ENCODE measurements around the gene IQGAP2.

IQGAP2 gene

GRCh38 chr5:76617229-76617628 lies 214.1 kb downstream of the IQGAP2 start:
- DNase-seq, result no peak

DNA sequence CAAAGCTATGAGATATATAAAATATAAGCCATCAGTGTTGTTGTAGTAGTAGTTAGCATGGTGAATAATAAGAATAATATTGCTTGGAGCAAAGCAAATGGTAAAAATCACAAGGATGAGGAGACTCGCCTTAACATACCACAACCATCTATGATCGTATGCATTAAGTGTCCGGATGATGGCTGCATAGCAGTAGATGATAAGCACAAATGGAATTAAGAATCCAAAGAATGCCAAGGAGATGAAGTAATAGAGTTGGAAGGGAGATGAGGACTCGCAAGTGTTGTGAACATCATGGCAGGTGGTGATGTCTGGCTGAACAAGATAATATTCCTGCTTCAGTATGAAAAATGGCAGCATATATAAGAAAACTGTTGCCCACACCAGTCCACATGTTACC lies 214.6 kb downstream of the IQGAP2 start:
- no peak for DNase-seq

DNA sequence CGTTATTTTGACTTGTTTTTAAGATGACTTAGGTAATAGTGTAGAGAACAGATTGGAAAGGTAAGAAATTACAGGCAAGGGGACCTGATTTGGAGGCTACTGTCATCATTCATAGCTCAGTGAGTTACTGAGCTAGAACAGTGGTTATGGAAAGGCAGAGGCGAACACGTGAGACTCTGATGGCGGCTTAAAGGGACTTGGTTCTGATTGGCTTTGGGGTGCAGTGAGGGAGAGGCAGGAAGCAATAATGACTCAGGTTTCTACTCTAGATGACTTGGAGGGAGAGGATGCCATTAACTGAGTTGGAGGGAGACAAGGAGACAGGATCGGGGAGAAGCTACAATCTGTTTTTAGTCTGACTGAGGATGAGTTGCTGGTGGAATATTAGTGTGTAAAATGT lies 217.1 kb downstream of the IQGAP2 start:
- no peak for DNase-seq

DNA sequence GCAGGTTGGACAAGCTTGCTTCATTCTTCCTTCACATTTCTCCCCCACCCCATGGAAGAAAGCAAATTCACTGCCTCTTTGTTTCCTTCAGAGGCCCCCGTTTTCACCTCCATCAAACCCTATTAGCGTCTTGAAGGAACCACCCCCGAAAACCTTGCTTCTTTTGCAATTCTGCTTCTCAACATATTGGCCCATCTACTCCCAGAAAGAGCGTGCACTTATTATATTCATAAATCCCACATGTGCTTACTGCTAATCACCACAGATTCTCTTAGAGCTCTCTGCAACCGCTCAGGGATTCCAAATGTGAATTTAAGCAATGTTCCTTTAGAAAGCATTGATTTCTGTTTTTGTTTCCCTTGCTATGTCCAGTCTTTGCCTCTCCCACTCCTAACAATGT lies 219.0 kb downstream of the IQGAP2 start:
- DNase-seq, result no peak

- DNase-seq, result no peak
Observed at GRCh38 chr5:76622973-76623596, 220.0 kb downstream of the IQGAP2 start, which contains the start of gene F2RL2. Gene F2RL2, minus strand, starts transcription at chr5:76623403. Its CDS starts 173 bp downstream, at chr5:76623230.

- no peak for DNase-seq
Observed at GRCh38 chr5:76625087-76625815, 222.2 kb downstream of the IQGAP2 start.

- DNase-seq, result peak; percentile 4
Observed at GRCh38 chr5:76626738-76627137, 223.7 kb downstream of the IQGAP2 start.

DNA sequence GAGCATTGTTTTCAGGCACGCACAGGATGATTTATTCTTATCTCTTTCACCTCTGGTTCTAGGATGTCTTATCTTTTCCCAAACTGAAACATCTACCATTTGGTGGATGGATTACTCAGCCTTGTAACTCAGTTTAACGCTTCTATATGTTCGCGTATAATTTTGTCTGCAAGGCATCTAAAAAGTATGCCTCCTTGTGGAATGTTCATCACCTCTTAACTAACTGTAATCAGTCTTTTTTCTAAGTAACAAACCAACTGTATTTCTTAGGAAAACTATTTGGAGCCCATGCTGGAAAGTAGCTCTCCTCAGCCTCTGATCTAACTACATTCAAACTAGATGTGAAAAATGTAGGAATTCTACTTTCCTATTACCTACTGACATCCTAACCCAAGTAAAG lies 231.6 kb downstream of the IQGAP2 start:
- no peak for DNase-seq

DNA sequence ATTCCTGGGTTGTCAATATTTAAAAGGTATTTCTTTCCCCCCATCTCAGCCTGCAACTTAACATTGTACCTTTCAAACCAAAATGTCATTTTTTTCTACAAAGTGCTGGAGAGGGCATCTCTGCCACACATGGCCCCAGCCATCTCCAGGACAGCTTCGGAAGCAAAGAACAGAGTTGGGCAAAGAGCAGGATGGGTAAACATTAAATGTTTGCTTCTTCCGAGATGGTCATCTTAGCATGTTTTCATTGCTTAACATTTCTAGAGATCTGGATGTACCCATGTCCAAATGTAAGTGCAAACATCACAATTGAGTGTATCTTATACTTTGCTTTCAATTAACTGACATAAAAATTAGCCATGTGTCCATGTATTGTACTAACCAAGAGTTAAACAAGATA lies 234.4 kb downstream of the IQGAP2 start:
- no peak for DNase-seq

DNA sequence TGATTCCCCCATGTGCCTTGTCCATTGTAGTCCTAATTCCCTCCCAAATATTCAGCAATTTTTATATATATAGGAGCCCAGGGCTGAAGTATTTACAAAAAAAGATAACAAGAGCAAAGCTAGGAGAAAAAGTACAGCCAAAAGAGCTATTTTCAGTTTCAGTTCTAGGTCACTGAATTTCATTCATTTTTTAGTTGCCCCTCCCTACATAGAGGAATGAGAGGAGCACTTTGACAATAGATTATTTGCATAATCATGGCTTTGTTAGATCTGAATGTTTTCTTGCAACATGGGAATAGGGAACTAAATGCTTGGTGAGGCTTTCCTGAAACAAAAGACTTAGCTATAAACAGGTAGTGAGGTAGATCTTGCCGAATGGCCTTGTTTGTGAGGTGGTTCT lies 235.4 kb downstream of the IQGAP2 start:
- DNase-seq, result no peak

DNA sequence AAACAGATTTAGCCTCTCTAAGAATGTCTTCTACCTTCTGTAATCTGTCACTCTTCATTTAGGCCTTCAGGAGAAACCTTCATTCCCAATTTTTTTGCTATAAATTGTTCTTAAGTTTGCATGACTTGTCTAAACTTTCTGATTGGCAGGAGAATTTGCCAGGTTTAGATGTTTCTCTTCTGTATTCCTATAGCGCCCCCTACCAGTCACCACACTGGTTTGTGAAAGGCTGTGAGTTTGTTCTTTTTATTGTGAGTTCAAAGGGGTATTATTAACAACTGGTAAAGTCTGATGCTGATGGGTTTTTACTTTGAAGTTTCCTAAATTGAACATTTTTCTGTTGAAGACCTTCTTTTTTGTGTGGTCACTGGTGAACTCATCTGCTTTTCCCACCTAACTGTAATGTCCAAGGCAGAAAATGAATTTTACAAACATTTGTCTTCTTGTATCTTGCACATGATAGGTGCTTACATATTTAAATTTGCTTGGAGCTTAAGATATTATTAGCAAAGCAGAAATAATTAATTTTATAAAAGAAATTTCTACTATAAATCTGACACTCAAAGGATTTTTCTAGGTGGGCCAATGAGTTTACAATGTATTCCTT lies 238.5 kb downstream of the IQGAP2 start:
- peak; percentile 70 for DNase-seq

DNA sequence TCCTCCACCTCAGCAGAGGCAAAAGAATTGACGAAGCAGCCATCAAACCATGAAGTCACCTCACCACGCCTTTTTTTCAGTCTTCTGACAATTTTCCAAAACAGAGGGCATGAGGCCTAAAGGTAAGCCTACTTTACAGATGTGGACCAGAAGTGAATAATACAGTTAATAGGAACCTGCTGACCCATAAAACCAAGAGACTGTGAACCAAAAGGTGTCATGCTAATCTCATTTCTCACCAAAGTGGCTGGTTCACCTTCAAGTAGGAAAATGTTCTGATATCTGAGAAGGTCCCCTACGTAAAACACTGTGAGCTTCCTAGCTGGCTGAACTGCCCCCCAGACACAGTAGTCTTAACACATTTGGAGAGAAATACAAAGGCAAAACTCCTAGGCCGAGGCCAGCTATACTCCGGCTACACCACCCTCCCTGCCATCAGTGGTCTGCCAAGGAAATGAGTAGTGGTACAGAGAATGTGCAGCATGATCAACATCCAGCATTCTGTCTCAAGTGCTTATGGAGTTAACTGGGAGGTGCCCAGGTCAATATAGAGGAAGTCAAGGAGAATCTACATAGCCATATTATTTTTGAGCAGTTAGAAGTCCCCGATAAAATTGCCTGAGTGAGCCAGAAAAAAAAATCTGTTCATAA lies 239.4 kb downstream of the IQGAP2 start:
- no peak for DNase-seq

- no peak for DNase-seq
Observed at GRCh38 chr5:76643371-76643770, 240.3 kb downstream of the IQGAP2 start.

DNA sequence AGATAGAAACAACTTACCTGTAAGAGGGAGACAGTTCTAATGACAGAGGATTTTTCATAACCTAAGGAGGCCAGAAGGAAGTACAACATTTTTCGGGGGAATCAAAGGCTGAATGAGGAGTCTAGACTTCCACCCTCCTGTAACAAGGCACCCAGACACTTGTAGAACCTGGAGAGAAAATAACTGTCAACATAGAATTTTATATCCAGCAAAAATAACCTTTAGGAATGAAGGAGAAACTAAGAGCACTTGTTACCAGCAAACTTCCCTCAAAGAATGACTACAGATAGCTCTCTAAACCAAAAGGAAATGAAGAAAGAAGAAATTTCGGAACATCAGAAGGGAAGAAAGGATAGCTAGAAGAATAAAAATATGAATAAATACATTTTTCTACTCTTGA lies 246.1 kb downstream of the IQGAP2 start:
- DNase-seq, result no peak

GRCh38 chr5:76652809-76653414 lies 249.8 kb downstream of the IQGAP2 start:
- DNase-seq, result no peak

GRCh38 chr5:76657091-76657490 lies 254.0 kb downstream of the IQGAP2 start:
- no peak for DNase-seq

DNA sequence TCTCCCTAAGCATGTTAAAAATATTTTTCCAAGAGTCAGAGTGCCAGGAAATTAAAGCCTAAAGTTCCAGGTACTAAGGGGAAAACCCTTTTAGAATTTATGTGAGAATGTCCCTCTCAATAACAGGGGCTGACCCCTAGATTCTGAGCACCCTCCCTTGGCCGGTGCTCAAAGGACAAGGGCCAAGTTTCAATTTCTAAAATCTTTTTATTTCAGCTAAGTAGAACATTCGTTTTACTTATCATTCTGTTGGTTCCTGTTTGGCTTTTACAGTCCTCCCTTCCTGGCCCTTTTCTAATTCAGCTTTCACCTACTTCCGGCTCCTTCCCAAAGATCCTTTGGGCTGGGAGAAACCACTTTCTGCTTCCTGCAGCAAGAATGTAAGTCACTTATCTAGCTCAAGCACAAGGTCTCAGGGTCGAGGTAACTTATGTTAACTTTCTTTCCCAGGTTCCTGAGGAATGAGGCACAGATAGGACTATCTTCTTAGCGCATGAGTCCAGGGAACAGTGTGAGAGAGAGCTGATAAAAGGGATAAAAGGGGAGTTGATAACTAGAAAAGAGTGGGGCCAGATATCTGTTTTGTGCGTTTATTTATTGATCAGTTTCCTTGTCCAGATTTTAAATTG lies 254.7 kb downstream of the IQGAP2 start:
- no peak for DNase-seq

- DNase-seq, result no peak
Observed at GRCh38 chr5:76660360-76660759, 257.3 kb downstream of the IQGAP2 start.

DNA sequence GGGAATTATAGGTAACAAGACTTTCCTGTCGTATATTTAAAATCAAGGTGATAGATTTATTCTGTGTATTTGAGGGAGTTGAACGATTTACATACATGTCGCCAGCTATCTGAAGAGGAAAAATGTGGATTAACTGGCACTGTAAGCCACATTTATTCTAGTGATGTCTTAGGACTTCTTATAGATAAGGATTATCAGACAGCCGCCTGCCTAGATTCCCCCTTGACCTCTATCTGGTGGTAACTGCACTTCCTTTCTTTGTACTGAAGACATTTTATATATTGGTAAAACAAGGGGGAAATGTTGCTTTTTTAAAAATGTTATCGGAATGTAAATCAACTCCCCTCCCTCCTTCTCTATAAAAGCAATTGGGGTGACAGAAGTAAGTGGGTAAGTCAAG lies 259.4 kb downstream of the IQGAP2 start:
- no peak for DNase-seq

DNA sequence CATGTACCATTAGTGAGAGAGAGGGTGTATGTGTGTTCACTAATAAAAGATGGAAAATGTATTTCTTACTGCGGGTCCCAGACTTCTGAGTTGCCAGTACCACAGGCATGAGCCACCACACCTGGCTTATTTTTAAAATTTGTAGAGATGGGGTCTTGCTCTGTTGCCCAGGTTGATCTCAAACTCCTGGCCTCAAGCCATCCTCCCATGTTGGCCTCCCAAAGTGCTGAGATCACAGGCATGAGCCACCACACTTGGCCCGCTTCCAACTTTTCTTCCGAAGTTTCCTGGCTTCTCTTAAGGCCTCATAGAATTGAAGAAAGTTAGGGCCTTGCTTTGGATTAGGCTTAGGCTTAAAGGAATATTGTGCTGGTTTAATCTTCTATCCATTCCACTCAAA lies 260.5 kb downstream of the IQGAP2 start:
- DNase-seq, result no peak

DNA sequence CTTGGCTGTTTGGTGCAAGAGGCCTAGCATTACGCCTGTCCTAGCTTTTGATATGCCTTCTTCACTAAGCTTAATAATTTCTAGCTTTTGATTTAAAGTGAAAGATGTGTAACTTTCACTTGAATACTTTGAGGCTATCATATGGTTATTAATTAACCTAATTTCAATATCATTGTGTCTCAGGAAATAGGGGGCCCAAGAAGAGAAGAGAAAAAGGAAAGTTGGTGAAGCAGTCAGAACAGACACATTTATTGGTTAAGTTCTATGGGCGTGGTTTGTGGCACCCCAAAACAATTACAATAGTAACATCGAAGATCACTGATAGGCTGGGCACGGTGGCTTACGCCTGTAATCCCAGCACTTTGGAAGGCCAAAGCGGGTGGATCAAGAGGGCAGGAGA lies 261.0 kb downstream of the IQGAP2 start:
- DNase-seq, result no peak

DNA sequence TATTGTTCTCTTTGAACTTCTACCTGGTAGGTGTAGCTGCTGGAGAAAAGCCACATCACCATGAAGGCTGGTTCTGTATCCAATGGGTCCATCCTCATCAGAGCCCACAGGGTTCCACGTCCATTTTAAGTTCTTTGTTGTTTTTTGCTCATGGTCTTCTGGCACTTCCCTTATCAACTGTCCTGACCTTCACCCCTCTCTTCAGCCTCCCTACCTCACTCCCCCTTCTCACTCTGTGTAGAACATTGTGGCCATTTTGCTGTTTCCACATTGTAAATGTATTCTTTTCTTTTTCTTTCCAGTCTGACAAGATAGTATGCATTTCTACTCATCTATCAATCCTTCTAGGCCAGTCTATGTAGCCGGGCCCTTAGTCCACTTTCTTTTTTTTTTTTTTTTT lies 264.4 kb downstream of the IQGAP2 start:
- DNase-seq, result no peak

DNA sequence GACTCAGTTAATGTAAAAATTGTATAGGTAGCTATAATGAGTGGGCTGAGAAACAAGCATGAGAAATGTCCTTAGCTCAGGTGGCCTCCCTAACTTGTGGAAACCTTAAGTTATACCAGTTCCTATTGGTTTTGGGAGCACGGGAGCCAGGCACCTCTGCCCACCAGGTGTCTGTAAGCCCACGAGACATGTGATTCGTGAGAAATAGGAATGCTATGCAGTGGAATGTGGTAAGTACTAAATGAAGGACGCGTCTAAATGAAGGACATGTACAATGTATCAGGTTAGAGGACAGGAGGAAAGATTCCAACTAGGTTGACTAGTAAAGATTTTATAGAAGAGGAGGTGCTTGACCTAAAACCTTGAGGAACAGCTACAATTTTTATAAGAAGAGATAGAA lies 266.2 kb downstream of the IQGAP2 start:
- DNase-seq, result no peak

Measured in CD4-positive, alpha-beta T cell treated with Interleukin-10 for 1 hour (primary cell).